ENCODE measurements around the gene KCNQ1. TPM values are rescaled to one million over a fixed set of nuclear protein-coding genes. Genes with fewer than 3 reads are reported as not detected.

KCNQ1 gene
- total RNA-seq, 6 donors from 2014 or later = 18.0 to 45.4 (median 32.7) TPM

DNA sequence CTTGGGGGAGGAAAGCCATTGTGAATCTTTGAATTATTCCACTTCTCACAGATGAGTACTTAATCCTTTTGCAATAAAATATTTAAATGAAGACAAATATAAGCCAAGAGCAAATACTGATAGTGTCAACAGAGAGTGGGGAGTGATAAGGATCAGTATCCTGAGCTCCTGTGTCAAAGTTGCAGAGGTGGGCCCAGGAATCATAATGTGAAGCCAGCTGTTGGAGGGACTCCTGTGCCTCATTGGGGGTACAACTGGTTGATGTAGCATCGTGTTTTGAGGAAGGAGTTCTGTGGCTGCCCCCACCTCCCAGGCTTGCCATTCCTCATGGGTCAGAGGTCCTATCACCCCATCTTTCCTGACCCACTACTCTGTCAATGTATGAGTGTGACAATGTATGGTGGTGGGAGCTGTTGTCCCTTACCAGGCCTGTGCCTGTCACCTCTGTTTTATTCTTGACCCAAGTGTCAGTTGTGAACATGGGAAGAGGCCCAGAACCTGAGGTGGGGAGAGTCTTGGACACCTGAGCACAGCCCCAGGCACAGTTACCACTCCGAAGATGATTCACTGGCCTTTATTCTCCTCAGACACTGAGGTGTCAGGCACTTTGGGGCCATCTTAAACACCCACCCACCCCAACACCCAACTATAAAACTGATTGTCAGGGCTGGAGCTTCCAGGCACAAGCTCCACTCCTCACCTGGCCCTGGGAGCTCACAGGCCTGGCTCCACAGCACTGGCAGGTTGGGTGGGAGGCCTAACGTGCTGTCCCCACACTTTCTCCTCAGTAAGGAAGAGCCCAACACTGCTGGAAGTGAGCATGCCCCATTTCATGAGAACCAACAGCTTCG is 216.6 kb downstream of the KCNQ1 start:
- no peak overlapping the region for H3K4me3 ChIP-seq
- H3K4me1 ChIP-seq = no peaks in the 10 kb centered on the region
- peaks cover 0 to 14% (median 3%) of the 10 kb centered on the region in 4 donors for H3K36me3 ChIP-seq
- no peak for ATAC-seq (ENCODE audit: low FRiP score in 2 of 2)
- no peak for TF ChIP-seq POLR2A (IDR thresholded peaks at IDR 0.05)
- no peak for TF ChIP-seq POLR2AphosphoS5 (IDR thresholded peaks at IDR 0.05)
- TF ChIP-seq, protein P1, sequence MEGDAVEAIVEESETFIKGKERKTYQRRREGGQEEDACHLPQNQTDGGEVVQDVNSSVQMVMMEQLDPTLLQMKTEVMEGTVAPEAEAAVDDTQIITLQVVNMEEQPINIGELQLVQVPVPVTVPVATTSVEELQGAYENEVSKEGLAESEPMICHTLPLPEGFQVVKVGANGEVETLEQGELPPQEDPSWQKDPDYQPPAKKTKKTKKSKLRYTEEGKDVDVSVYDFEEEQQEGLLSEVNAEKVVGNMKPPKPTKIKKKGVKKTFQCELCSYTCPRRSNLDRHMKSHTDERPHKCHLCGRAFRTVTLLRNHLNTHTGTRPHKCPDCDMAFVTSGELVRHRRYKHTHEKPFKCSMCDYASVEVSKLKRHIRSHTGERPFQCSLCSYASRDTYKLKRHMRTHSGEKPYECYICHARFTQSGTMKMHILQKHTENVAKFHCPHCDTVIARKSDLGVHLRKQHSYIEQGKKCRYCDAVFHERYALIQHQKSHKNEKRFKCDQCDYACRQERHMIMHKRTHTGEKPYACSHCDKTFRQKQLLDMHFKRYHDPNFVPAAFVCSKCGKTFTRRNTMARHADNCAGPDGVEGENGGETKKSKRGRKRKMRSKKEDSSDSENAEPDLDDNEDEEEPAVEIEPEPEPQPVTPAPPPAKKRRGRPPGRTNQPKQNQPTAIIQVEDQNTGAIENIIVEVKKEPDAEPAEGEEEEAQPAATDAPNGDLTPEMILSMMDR (IDR thresholded peaks at IDR 0.05) = no peak
- no peak for TF ChIP-seq EP300 (IDR thresholded peaks at IDR 0.05)
- peaks cover 6 to 14% (median 8%) of the 10 kb centered on the region in 4 donors for H3K9me3 ChIP-seq
- H3K27ac ChIP-seq = no peak overlapping the region
- no peaks in the 10 kb centered on the region for H3K27me3 ChIP-seq
- WGBS, 2 donors = 93 to 96% methylated on average over 3 to 4 of the region's 4 CpGs
- no peak for DNase-seq

DNA sequence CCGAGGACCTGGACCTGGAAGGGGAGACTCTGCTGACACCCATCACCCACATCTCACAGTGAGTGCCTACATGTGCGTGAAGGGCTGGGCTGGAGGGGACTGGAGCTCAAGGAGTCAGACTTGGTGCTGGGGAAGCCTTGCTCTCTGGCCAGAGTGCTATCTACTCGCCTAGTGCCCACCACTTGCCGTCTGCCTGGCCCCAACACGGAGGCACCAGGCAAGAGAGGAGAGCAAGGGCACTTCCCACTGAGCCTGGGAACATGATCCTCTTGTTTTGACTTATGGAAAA is 217.2 kb downstream of the KCNQ1 start:
- H3K36me3 ChIP-seq = peaks cover 0 to 14% (median 3%) of the 10 kb centered on the region in 4 donors
- H3K4me1 ChIP-seq = no peaks in the 10 kb centered on the region
- 94 to 96% methylated on average over 4 to 5 of the region's 5 CpGs for WGBS, 2 donors

DNA sequence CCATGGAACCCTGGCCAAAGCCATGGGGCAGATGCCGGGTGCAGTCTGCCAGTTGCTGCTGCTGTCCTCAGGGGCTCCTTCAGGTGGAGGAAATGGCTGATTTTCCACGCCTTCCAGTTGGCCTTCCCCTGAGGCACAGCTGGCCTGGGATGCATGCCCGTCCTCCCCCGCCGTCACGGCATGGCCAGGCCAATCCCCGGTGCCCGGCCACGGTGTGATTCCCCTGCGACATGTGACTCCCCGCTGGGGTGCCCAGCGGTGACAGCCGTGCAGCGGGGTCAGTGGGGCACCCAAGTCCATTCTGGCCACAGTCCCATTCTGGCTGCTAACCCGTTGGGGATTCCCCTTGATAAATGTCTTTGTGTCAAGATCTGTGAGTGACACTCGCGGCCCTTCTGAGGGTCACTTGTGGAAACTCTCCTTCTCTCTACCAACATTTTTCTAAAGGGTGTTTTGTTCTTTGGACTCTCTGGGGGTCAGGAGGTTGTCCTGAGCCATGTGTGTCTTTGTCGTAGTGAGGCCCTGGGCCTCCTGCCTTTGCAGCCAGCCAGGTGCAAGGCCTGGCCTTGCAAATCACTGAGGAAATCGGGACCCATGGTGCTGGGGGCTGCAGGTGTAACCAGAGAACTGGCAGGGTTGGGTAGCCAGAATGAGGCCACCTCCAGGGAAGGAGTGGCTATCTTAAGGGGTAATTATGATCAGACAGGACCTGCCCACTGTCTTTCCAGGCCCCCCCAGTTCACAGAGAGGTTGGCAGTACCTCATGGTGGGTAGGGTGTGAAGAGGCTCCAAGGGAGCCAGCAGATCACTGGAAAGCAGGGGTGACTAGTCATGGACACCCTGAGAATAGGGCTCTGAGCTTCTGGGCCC is 217.9 kb downstream of the KCNQ1 start:
- DNase-seq (no peak), ATAC-seq (ENCODE audit: low FRiP score in 2 of 2) (no peak)
- no peak overlapping the region for H3K4me3 ChIP-seq
- peaks cover 0 to 14% (median 3%) of the 10 kb centered on the region in 4 donors for H3K36me3 ChIP-seq
- WGBS, 2 donors = 87 to 94% methylated on average over 17 to 19 of the region's 19 CpGs
- TF ChIP-seq EP300 (IDR thresholded peaks at IDR 0.05) (no peak), POLR2A (IDR thresholded peaks at IDR 0.05) (no peak), POLR2AphosphoS5 (IDR thresholded peaks at IDR 0.05) (no peak)
- TF ChIP-seq, protein P1 (IDR thresholded peaks at IDR 0.05) = no peak
- H3K27me3 ChIP-seq = no peaks in the 10 kb centered on the region
- H3K4me1 ChIP-seq = no peaks in the 10 kb centered on the region
- H3K27ac ChIP-seq = no peak overlapping the region
- peaks cover 6 to 14% (median 8%) of the 10 kb centered on the region in 4 donors for H3K9me3 ChIP-seq

More for the DNA sequence above, 217.2 kb downstream of the KCNQ1 start:
- no peak overlapping the region for H3K4me3 ChIP-seq
- H3K27me3 ChIP-seq = no peaks in the 10 kb centered on the region
- DNase-seq (no peak), ATAC-seq (ENCODE audit: low FRiP score in 2 of 2) (no peak)
- no peak for TF ChIP-seq POLR2AphosphoS5 (IDR thresholded peaks at IDR 0.05)
- no peak for TF ChIP-seq EP300 (IDR thresholded peaks at IDR 0.05)
- TF ChIP-seq POLR2A (IDR thresholded peaks at IDR 0.05) = no peak
- TF ChIP-seq, protein P1 (IDR thresholded peaks at IDR 0.05) = no peak
- H3K9me3 ChIP-seq = peaks cover 6 to 14% (median 8%) of the 10 kb centered on the region in 4 donors
- no peak overlapping the region for H3K27ac ChIP-seq

DNA sequence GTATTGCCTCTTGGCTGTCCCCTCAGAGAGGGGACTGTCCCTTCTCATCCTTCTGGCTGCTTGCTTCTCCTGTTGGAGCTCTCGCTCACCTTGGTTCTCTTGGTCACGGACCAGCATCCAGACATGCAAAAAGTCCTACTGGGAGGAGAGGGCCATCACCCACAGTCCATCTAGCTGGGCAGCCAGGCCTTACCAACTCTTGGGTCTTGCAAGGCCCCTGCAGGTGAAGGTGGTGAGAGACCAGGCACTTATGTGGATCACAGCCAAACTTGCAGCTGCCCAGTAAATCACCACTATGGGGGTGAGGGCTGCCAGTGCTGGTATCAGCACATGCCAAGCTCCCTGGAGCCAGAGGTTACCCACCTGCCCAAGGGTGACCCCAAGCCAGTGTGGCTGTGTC is 218.7 kb downstream of the KCNQ1 start:
- Histone ChIP-seq H3K27me3 (no peaks in the 10 kb centered on the region), H3K27ac (no peak overlapping the region), H3K9me3 (peaks cover 6 to 14% (median 8%) of the 10 kb centered on the region in 4 donors), H3K36me3 (peaks cover 0 to 14% (median 3%) of the 10 kb centered on the region in 4 donors), H3K4me3 (no peak overlapping the region), H3K4me1 (no peaks in the 10 kb centered on the region)
- ATAC-seq (ENCODE audit: low FRiP score in 2 of 2) (no peak), DNase-seq (no peak)
- TF ChIP-seq, protein P1 (IDR thresholded peaks at IDR 0.05) = no peak
- no peak for TF ChIP-seq POLR2AphosphoS5 (IDR thresholded peaks at IDR 0.05)
- no peak for TF ChIP-seq EP300 (IDR thresholded peaks at IDR 0.05)
- TF ChIP-seq POLR2A (IDR thresholded peaks at IDR 0.05) = no peak
- WGBS, 2 donors = 90 to 100% methylated on average over 2 of the region's 2 CpGs

All from upper lobe of left lung (tissue), 6 donors.